Breast epithelium (tissue), 3 donors: ENCODE data around the gene HLA-DPA1.

Experiments used
- CTCF ChIP-seq, 3 donors: fragments of 450-650 bp; IDR thresholded peaks; one replicate each; pipeline ENCODE4 v1.5.1; 2016 to 2017; ENCODE audit warnings: antibody characterized with exemption in 3 of 3, mild to moderate bottlenecking in 3 of 3, moderate library complexity in 3 of 3
- POLR2A ChIP-seq: fragments of 450-650 bp; IDR thresholded peaks from one replicate; pipeline ENCODE4 v1.6.1; 2016; ENCODE audit warnings: antibody characterized with exemption, mild to moderate bottlenecking, moderate library complexity
- POLR2AphosphoS5 ChIP-seq, 3 donors: sonication (generic); formaldehyde crosslinking; IDR thresholded peaks; one replicate each; pipeline ENCODE4 v1.6.1; 2017; ENCODE audit warnings: antibody characterized with exemption in 3 of 3

DNA sequence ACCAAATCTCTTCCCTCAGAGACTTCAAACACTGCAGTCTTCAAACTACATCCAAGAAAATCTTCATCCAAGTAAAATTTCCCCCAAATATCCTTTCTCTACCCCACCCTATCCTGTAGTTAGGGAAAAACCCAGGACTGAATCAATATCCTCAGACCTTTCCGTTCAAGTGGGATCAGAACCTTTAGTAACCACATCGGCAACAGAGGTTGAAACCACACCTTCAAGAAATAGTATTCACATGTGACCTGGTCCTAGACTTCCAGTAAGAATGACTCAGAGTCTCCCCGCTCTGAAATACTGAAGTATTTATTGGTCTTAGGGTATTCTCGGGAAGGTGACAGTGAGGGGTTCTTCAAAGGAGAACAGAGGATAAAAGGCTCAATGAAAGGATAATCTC, 8.7 kb downstream of the HLA-DPA1 start:
- TF ChIP-seq POLR2AphosphoS5 (IDR thresholded peaks at IDR 0.05) (no peak), CTCF (IDR thresholded peaks at IDR 0.05) (no peak), POLR2A (no peak)
